ENCODE results near the gene SHISAL1. TPM values are rescaled to one million over a fixed set of nuclear protein-coding genes. Genes with fewer than 3 reads are reported as not detected.

The SHISAL1 gene
- total RNA-seq, 1 donor from 2014 or later: 2.8 TPM

- no peak for DNase-seq (ENCODE audit: extremely low spot score, unreplicated experiment)
- no peaks in the 10 kb centered on the region for H3K9me3 Mint-ChIP-seq
- H3K4me1 Mint-ChIP-seq (ENCODE audit: unreplicated experiment): peaks cover 3% of the 10 kb centered on the region
- peaks cover 6% of the 10 kb centered on the region for H3K27me3 Mint-ChIP-seq
- TF ChIP-seq CTCF (conservative IDR thresholded peaks at IDR 0.05): no peak
- H3K4me3 Mint-ChIP-seq: no peak overlapping the region
- no peak overlapping the region for H3K27ac Mint-ChIP-seq
- no peaks in the 10 kb centered on the region for H3K36me3 Mint-ChIP-seq
These were observed 29.7 kb upstream of the SHISAL1 start for GRCh38 chr22:44342347-44342956.

GRCh38 chr22:44341431-44342346 is 28.9 kb upstream of the SHISAL1 start:
- Mint-ChIP-seq H3K9me3 (no peaks in the 10 kb centered on the region), H3K27me3 (peaks cover 10% of the 10 kb centered on the region), H3K27ac (no peak overlapping the region), H3K4me3 (no peak overlapping the region), H3K4me1 (ENCODE audit: unreplicated experiment) (peaks cover 8% of the 10 kb centered on the region), H3K36me3 (no peaks in the 10 kb centered on the region)
- no peak for DNase-seq (ENCODE audit: extremely low spot score, unreplicated experiment)
- no peak for TF ChIP-seq CTCF (conservative IDR thresholded peaks at IDR 0.05)

- no peak for TF ChIP-seq CTCF (conservative IDR thresholded peaks at IDR 0.05)
- Mint-ChIP-seq H3K4me3 (no peak overlapping the region), H3K36me3 (no peaks in the 10 kb centered on the region), H3K27me3 (peaks cover 10% of the 10 kb centered on the region), H3K4me1 (ENCODE audit: unreplicated experiment) (peaks cover 8% of the 10 kb centered on the region), H3K9me3 (no peaks in the 10 kb centered on the region), H3K27ac (no peak overlapping the region)
- DNase-seq (ENCODE audit: extremely low spot score, unreplicated experiment): no peak
These were observed 27.8 kb upstream of the SHISAL1 start for GRCh38 chr22:44340271-44341239.

- Mint-ChIP-seq H3K27ac (no peak overlapping the region), H3K27me3 (peaks cover 10% of the 10 kb centered on the region), H3K36me3 (no peaks in the 10 kb centered on the region), H3K4me1 (ENCODE audit: unreplicated experiment) (peaks cover 8% of the 10 kb centered on the region), H3K9me3 (no peaks in the 10 kb centered on the region), H3K4me3 (no peak overlapping the region)
- TF ChIP-seq CTCF (conservative IDR thresholded peaks at IDR 0.05): no peak
- DNase-seq (ENCODE audit: extremely low spot score, unreplicated experiment): no peak
These were observed 26.2 kb upstream of the SHISAL1 start for GRCh38 chr22:44338906-44339305.

DNA sequence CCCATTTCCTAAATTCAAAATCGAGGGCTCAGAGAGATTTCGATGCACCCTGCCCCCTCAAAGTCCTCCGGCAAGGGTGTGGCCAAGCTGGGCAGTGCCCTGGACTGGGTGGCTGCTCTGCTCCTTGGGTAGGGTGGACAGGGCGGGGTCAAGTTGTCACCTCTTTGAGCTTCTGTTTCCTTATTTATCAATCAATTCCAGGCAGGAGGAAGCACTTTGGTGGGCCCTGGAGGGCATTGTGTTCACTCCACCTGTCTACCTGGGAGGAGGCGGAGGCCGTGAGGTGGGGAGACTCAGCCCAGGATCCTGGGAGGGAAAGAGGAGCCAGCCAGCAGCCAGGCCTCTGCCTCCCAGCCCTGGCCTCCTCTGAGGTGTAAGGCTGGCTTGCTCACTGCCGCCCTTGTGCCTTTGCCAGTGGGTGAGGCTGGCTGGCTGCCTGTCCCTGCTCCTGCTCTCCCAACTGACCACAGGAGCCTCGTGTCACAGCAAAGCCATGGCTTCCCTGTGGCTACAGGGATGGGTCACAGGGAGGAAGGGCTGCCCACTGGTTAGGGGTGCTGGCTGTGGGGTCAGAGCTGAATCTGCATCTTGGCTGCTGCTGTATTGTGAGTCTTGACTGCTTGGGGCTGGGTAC is 25.5 kb upstream of the SHISAL1 start:
- Mint-ChIP-seq H3K4me1 (ENCODE audit: unreplicated experiment) (peaks cover 8% of the 10 kb centered on the region), H3K36me3 (no peaks in the 10 kb centered on the region), H3K9me3 (no peaks in the 10 kb centered on the region), H3K4me3 (no peak overlapping the region), H3K27me3 (peaks cover 10% of the 10 kb centered on the region), H3K27ac (no peak overlapping the region)
- TF ChIP-seq CTCF (conservative IDR thresholded peaks at IDR 0.05): no peak
- DNase-seq (ENCODE audit: extremely low spot score, unreplicated experiment): no peak
